Neural cell (in vitro differentiated cells): ENCODE measurements around the gene PLS1. TPM values are rescaled to one million over a fixed set of nuclear protein-coding genes. Genes with fewer than 3 reads are reported as not detected.

Experiments used
- H2AFZ ChIP-seq: fragments of 200-600, 300-800 bp; sonication (generic), shearing (Covaris generic); 2 replicates; pipeline ENCODE4 v1.6.0; 2014; ENCODE audit warnings: low read depth, mild to moderate bottlenecking, antibody characterized with exemption, low read length, moderate library complexity
- H3F3A ChIP-seq: fragments of 200-600 bp; shearing (Covaris generic); 2 replicates; pipeline ENCODE4 v1.6.1; 2016; ENCODE audit warnings: mild to moderate bottlenecking, moderate library complexity, mixed read lengths, antibody characterized with exemption, low read length; ENCODE audit not compliant: insufficient read depth, poor library complexity, severe bottlenecking
- H3K27ac ChIP-seq: fragments of 200-600, 300-800 bp; sonication (generic), shearing (Covaris generic); 2 replicates; pipeline ENCODE4 v1.5.1; 2014; ENCODE audit warnings: mild to moderate bottlenecking, low read length, moderate library complexity
- H3K27me3 ChIP-seq: fragments of 300-800, 200-600 bp; sonication (generic), shearing (Covaris generic); 2 replicates; pipeline ENCODE4 v1.6.0; 2014; ENCODE audit warnings: mild to moderate bottlenecking, low read depth, low read length, moderate library complexity; ENCODE audit not compliant: insufficient read depth
- H3K36me3 ChIP-seq: fragments of 300-800, 200-600 bp; sonication (generic), shearing (Covaris generic); 2 replicates; pipeline ENCODE4 v1.5.1; 2014; ENCODE audit warnings: mild to moderate bottlenecking, antibody characterized with exemption, low read length, moderate library complexity; ENCODE audit not compliant: insufficient read depth
- H3K4me2 ChIP-seq: fragments of 300-800, 200-600 bp; sonication (generic), shearing (Covaris generic); 2 replicates; pipeline ENCODE4 v1.6.0; 2014; ENCODE audit warnings: mild to moderate bottlenecking, low read length
- H3K4me3 ChIP-seq: fragments of 300-800, 200-600 bp; sonication (generic), shearing (Covaris generic); 2 replicates; pipeline ENCODE4 v1.5.1; 2014; ENCODE audit warnings: mild to moderate bottlenecking, low read length, moderate library complexity
- H3K79me2 ChIP-seq: fragments of 200-600 bp; shearing (Covaris generic); replicated peaks from 2 replicates; pipeline ENCODE4 v1.6.0; 2014; ENCODE audit warnings: mild to moderate bottlenecking, low read length, moderate library complexity; ENCODE audit not compliant: insufficient read depth
- H3K9ac ChIP-seq: fragments of 300-800, 200-600 bp; sonication (generic), shearing (Covaris generic); 2 replicates; pipeline ENCODE4 v1.6.1; 2016; ENCODE audit warnings: mild to moderate bottlenecking, low read length, mixed read lengths
- H3K9me2 ChIP-seq: fragments of 200-600 bp; shearing (Covaris generic); 2 replicates; pipeline ENCODE4 v1.6.1; 2016; ENCODE audit warnings: mild to moderate bottlenecking, low read length, mixed read lengths; ENCODE audit not compliant: insufficient read depth
- H3K9me3 ChIP-seq: fragments of 200-600, 300-800 bp; sonication (generic), shearing (Covaris generic); 2 replicates; pipeline ENCODE4 v1.6.1; 2016; ENCODE audit warnings: mild to moderate bottlenecking, mixed run types, low read length, moderate library complexity, mixed read lengths
- H4K20me1 ChIP-seq: fragments of 200-600 bp; shearing (Covaris generic); 2 replicates; pipeline ENCODE4 v1.6.1; 2016; ENCODE audit warnings: mild to moderate bottlenecking, mixed run types; ENCODE audit not compliant: insufficient read depth
- EP300 ChIP-seq: fragments of 450-650 bp; conservative IDR thresholded peaks from 2 replicates; pipeline ENCODE4 v1.6.1; 2014; ENCODE audit warnings: antibody characterized with exemption, mild to moderate bottlenecking, moderate library complexity; ENCODE audit not compliant: poor library complexity, severe bottlenecking
- EZH2 ChIP-seq: fragments of 200-600, 300-800 bp; shearing (Covaris generic), sonication (generic); IDR thresholded peaks from 2 replicates; pipeline ENCODE4 v1.6.1; 2014; ENCODE audit warnings: antibody characterized with exemption, low read length, borderline replicate concordance, mild to moderate bottlenecking; ENCODE audit not compliant: insufficient read depth, poor library complexity, severe bottlenecking
- MXI1 ChIP-seq: fragments of 450-650 bp; conservative IDR thresholded peaks from 2 replicates; pipeline ENCODE4 v1.6.1; 2014; ENCODE audit warnings: antibody characterized with exemption, mild to moderate bottlenecking; ENCODE audit not compliant: poor library complexity, severe bottlenecking
- POLR2AphosphoS5 ChIP-seq: IDR thresholded peaks from 2 replicates; pipeline ENCODE4 v1.6.1; 2012
- RAD21 ChIP-seq: fragments of 450-650 bp; conservative IDR thresholded peaks from 2 replicates; pipeline ENCODE4 v1.6.1; 2014; ENCODE audit warnings: antibody characterized with exemption, mild to moderate bottlenecking, moderate library complexity
- SMC3 ChIP-seq: fragments of 450-650 bp; conservative IDR thresholded peaks from 2 replicates; pipeline ENCODE4 v1.6.1; 2014; ENCODE audit warnings: antibody characterized with exemption, mild to moderate bottlenecking, moderate library complexity; ENCODE audit not compliant: poor library complexity
- TAF1 ChIP-seq: IDR thresholded peaks from 2 replicates; pipeline ENCODE4 v1.6.1; 2012; ENCODE audit warnings: low read depth
- polyA plus RNA-seq: library from polyadenylated mRNA; depleted of rRNA; stranded (reverse); fragments of >200 nt; gene quantifications from 2 replicates; pipeline ENCODE4 v1.2.3, GENCODE V29; 2014
- TF ChIP-seq, protein P1 (sequence below): fragments of 450-650 bp; IDR thresholded peaks from 2 replicates; pipeline ENCODE4 v1.5.1; 2014; ENCODE audit warnings: antibody characterized with exemption, mild to moderate bottlenecking, moderate library complexity; ENCODE audit not compliant: poor library complexity, severe bottlenecking
- TF ChIP-seq, protein P2 (sequence below): IDR thresholded peaks from 2 replicates; pipeline ENCODE4 v1.6.1; 2012; ENCODE audit warnings: borderline replicate concordance

The PLS1 gene
- polyA plus RNA-seq, 1 donor from 2014 or later: 0.31 TPM

GRCh38 chr3:142691527-142691926 lies 95.3 kb downstream of the PLS1 start:
- Histone ChIP-seq H3K79me2 (no peaks in the 10 kb centered on the region), H3K4me3 (no peak overlapping the region), H3K27ac (no peak overlapping the region), H3F3A (no peaks in the 10 kb centered on the region), H3K9me3 (no peaks in the 10 kb centered on the region), H4K20me1 (no peaks in the 10 kb centered on the region), H3K4me2 (no peak overlapping the region), H3K36me3 (no peaks in the 10 kb centered on the region), H2AFZ (no peak overlapping the region), H3K9ac (no peak overlapping the region), H3K27me3 (no peaks in the 10 kb centered on the region), H3K9me2 (no peaks in the 10 kb centered on the region)
- TF ChIP-seq, protein P1, sequence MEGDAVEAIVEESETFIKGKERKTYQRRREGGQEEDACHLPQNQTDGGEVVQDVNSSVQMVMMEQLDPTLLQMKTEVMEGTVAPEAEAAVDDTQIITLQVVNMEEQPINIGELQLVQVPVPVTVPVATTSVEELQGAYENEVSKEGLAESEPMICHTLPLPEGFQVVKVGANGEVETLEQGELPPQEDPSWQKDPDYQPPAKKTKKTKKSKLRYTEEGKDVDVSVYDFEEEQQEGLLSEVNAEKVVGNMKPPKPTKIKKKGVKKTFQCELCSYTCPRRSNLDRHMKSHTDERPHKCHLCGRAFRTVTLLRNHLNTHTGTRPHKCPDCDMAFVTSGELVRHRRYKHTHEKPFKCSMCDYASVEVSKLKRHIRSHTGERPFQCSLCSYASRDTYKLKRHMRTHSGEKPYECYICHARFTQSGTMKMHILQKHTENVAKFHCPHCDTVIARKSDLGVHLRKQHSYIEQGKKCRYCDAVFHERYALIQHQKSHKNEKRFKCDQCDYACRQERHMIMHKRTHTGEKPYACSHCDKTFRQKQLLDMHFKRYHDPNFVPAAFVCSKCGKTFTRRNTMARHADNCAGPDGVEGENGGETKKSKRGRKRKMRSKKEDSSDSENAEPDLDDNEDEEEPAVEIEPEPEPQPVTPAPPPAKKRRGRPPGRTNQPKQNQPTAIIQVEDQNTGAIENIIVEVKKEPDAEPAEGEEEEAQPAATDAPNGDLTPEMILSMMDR: no peak
- TF ChIP-seq SMC3 (no peak), TAF1 (no peak), MXI1 (no peak), RAD21 (no peak), EP300 (no peak), EZH2 (no peak), POLR2AphosphoS5 (no peak)
- TF ChIP-seq, protein P2, sequence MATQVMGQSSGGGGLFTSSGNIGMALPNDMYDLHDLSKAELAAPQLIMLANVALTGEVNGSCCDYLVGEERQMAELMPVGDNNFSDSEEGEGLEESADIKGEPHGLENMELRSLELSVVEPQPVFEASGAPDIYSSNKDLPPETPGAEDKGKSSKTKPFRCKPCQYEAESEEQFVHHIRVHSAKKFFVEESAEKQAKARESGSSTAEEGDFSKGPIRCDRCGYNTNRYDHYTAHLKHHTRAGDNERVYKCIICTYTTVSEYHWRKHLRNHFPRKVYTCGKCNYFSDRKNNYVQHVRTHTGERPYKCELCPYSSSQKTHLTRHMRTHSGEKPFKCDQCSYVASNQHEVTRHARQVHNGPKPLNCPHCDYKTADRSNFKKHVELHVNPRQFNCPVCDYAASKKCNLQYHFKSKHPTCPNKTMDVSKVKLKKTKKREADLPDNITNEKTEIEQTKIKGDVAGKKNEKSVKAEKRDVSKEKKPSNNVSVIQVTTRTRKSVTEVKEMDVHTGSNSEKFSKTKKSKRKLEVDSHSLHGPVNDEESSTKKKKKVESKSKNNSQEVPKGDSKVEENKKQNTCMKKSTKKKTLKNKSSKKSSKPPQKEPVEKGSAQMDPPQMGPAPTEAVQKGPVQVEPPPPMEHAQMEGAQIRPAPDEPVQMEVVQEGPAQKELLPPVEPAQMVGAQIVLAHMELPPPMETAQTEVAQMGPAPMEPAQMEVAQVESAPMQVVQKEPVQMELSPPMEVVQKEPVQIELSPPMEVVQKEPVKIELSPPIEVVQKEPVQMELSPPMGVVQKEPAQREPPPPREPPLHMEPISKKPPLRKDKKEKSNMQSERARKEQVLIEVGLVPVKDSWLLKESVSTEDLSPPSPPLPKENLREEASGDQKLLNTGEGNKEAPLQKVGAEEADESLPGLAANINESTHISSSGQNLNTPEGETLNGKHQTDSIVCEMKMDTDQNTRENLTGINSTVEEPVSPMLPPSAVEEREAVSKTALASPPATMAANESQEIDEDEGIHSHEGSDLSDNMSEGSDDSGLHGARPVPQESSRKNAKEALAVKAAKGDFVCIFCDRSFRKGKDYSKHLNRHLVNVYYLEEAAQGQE: no peak

GRCh38 chr3:142693136-142693853 lies 97.1 kb downstream of the PLS1 start:
- TF ChIP-seq SMC3 (no peak), TAF1 (no peak), EZH2 (no peak), POLR2AphosphoS5 (no peak), EP300 (no peak), MXI1 (no peak)
- TF ChIP-seq, protein P1: no peak
- Histone ChIP-seq H3F3A (no peaks in the 10 kb centered on the region), H3K9ac (no peak overlapping the region), H4K20me1 (no peaks in the 10 kb centered on the region), H2AFZ (no peak overlapping the region), H3K4me2 (no peak overlapping the region), H3K36me3 (no peaks in the 10 kb centered on the region), H3K4me3 (no peak overlapping the region), H3K27me3 (no peaks in the 10 kb centered on the region), H3K27ac (no peak overlapping the region), H3K79me2 (no peaks in the 10 kb centered on the region), H3K9me2 (no peaks in the 10 kb centered on the region), H3K9me3 (no peaks in the 10 kb centered on the region)
